Parathyroid adenoma (tissue), 2 donors: ENCODE measurements around the gene USF2.

Experiments
- H2AFZ ChIP-seq: fragments of 300-600 bp; sonication (generic); one replicate; pipeline ENCODE4 v1.7.0; 2017; ENCODE audit warnings: antibody characterized with exemption, mild to moderate bottlenecking
- H3K27ac ChIP-seq: fragments of 300-600 bp; sonication (generic); one replicate; pipeline ENCODE4 v1.7.0; 2017
- H3K27me3 ChIP-seq: fragments of 300-600 bp; sonication (generic); one replicate; pipeline ENCODE4 v1.7.0; 2017; ENCODE audit warnings: low read length; ENCODE audit not compliant: control insufficient read depth, insufficient read depth
- H3K36me3 ChIP-seq: fragments of 300-600 bp; sonication (generic); one replicate; pipeline ENCODE4 v1.7.0; 2017; ENCODE audit warnings: low read length; ENCODE audit not compliant: control insufficient read depth, insufficient read depth
- H3K4me1 ChIP-seq: fragments of 300-600 bp; sonication (generic); one replicate; pipeline ENCODE4 v1.7.0; 2017; ENCODE audit warnings: control low read depth
- H3K4me2 ChIP-seq: fragments of 300-600 bp; sonication (generic); one replicate; pipeline ENCODE4 v1.7.0; 2017; ENCODE audit warnings: low read length
- H3K4me3 ChIP-seq: fragments of 300-600 bp; sonication (generic); one replicate; pipeline ENCODE4 v1.7.0; 2017; ENCODE audit warnings: low read depth, low read length
- H3K79me2 ChIP-seq: fragments of 300-600 bp; sonication (generic); one replicate; pipeline ENCODE4 v1.7.0; 2017; ENCODE audit warnings: control low read depth
- H3K9ac ChIP-seq: fragments of 300-600 bp; sonication (generic); one replicate; pipeline ENCODE4 v1.7.0; 2017; ENCODE audit warnings: mild to moderate bottlenecking
- H3K9me3 ChIP-seq: fragments of 300-600 bp; sonication (generic); one replicate; pipeline ENCODE4 v1.7.0; 2017; ENCODE audit warnings: low read length; ENCODE audit not compliant: control insufficient read depth
- TF ChIP-seq, protein P1 (sequence below): fragments of 300-600 bp; sonication (generic); IDR thresholded peaks from one replicate; pipeline ENCODE4 v1.7.0; 2017; ENCODE audit warnings: antibody characterized with exemption, mild to moderate bottlenecking
- donor health status: primary hyperparathyroidism.

USF2 gene

DNA sequence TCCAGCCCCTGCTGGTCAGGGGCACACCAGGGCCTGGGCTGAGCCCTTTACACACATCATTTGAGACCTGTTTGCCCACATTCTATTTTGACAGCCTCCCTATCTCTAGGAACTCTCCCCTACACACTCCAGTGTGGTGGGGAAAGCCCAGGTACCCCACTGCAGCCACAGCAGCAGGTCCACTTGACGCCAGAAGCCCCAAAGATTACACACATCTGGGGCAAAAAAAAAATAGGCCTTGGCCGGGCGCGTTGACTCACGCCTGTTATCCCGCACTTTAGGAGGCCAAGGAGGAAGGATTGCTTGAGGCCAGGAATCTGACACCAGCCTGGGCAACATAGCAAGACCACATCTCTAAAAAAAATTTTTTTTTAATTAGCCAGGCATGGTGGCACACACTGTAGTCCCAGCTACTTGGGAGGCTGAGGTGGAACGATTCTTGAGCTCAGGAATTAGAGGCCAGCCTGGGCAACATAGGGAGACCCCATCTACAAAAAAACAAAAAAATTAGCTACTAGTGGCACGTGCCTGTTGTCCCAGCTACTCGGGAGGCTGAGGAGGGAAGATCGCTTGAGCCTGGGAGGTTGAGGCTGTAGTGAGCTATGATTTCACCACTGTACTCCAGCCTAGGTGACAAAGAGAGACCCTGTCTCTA, 42.2 kb downstream of the USF2 start:
- H3K27me3 ChIP-seq = no peaks in the 10 kb centered on the region
- no peaks in the 10 kb centered on the region for H3K9me3 ChIP-seq
- no peak overlapping the region for H2AFZ ChIP-seq
- H3K79me2 ChIP-seq = no peaks in the 10 kb centered on the region
- no peak overlapping the region for H3K9ac ChIP-seq
- H3K4me2 ChIP-seq = no peak overlapping the region
- H3K27ac ChIP-seq = no peak overlapping the region
- no peak overlapping the region for H3K4me3 ChIP-seq
- TF ChIP-seq, protein P1, sequence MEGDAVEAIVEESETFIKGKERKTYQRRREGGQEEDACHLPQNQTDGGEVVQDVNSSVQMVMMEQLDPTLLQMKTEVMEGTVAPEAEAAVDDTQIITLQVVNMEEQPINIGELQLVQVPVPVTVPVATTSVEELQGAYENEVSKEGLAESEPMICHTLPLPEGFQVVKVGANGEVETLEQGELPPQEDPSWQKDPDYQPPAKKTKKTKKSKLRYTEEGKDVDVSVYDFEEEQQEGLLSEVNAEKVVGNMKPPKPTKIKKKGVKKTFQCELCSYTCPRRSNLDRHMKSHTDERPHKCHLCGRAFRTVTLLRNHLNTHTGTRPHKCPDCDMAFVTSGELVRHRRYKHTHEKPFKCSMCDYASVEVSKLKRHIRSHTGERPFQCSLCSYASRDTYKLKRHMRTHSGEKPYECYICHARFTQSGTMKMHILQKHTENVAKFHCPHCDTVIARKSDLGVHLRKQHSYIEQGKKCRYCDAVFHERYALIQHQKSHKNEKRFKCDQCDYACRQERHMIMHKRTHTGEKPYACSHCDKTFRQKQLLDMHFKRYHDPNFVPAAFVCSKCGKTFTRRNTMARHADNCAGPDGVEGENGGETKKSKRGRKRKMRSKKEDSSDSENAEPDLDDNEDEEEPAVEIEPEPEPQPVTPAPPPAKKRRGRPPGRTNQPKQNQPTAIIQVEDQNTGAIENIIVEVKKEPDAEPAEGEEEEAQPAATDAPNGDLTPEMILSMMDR = no peak
- H3K4me1 ChIP-seq = no peaks in the 10 kb centered on the region
- no peaks in the 10 kb centered on the region for H3K36me3 ChIP-seq

DNA sequence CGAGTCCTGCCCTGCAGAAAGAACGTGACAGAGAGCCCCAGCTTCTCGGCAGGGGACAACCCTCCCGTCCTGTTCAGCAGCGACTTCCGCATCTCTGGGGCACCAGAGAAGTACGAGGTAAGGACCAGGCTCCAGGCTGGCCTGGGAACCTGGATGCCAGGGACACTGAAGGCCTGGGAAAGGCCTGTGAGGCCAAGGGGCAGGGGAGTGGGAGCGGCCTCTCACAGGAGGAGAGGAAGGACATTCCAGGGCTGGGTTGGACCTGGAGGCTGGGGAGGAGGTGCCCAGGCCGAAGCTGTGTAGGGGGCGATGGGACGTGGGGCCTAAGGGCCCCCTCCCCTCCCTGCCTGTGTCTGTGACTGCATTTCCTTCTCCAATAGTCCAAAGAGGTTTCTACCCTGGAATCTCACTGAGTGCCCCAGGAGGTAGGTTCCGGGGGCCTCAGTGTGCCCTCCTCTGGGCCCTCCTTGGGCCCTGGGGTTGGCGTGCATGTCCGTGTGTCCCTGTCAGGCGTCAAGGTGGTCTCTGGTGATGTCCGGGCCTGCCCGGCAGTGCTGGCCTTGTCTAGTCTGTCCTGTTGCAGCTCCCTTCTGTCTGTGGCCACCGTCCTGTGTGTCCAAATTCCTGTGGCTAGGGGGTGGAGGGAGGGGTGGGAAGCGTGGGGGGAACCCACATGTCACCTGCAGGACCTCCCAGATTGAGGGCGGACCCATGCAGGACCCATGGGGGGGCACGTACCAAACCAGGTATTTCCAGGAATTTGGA, 43.3 kb downstream of the USF2 start:
- Histone ChIP-seq H3K27ac (no peak overlapping the region), H3K27me3 (no peaks in the 10 kb centered on the region), H2AFZ (no peak overlapping the region), H3K9me3 (no peaks in the 10 kb centered on the region), H3K36me3 (no peaks in the 10 kb centered on the region), H3K9ac (no peak overlapping the region), H3K4me1 (no peaks in the 10 kb centered on the region), H3K4me2 (no peak overlapping the region), H3K79me2 (no peaks in the 10 kb centered on the region), H3K4me3 (no peak overlapping the region)
- TF ChIP-seq, protein P1 = no peak

DNA sequence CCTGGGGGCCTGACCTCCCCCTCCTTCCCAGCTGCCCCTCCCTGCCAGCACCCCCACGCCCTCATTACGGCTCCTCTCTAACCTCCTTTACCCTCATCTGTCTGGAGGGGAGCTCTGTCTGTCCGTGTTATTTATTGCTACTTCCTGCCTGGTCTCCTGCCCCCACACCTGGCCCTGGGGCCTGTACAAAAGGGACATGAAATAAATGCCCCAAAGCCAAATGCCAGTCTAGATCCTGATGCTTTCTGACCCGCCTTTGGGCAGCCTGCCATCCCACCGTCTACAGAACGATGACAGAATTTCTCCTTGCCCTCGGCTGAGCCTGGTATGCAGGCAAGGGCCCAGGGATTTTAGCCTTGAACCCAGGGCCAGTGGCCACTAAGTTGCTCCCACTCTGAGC, 44.8 kb downstream of the USF2 start:
- no peak overlapping the region for H3K9ac ChIP-seq

DNA sequence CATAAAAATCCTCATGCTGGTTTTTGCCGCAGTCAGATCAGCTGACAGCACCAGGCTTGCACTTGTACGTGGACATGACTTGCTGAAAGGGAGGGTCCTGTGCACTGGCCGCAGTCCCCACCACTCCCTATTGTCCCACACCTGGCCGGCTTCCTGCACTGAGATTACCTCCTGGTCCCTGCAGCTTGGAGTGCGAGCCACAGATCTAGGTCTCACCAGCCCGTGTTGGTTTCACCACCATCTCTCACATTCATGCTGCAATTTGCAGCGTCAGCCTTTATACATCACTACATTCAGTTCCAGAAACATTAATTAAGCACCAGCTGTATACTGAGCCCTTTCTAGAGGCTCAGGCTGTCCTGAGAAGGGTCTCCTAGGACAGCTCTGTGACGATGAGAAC, 45.3 kb downstream of the USF2 start:
- Histone ChIP-seq H3K4me1 (no peaks in the 10 kb centered on the region), H3K4me3 (no peak overlapping the region), H3K9ac (no peak overlapping the region), H3K79me2 (no peaks in the 10 kb centered on the region), H3K36me3 (no peaks in the 10 kb centered on the region), H3K4me2 (no peak overlapping the region), H2AFZ (no peak overlapping the region), H3K27ac (no peak overlapping the region), H3K9me3 (no peaks in the 10 kb centered on the region), H3K27me3 (no peaks in the 10 kb centered on the region)
- TF ChIP-seq, protein P1 = no peak

More for the DNA sequence above, 44.8 kb downstream of the USF2 start:
- no peak overlapping the region for H3K4me3 ChIP-seq
- no peak overlapping the region for H2AFZ ChIP-seq
- H3K79me2 ChIP-seq = no peaks in the 10 kb centered on the region
- no peaks in the 10 kb centered on the region for H3K4me1 ChIP-seq
- no peaks in the 10 kb centered on the region for H3K9me3 ChIP-seq
- no peak overlapping the region for H3K4me2 ChIP-seq
- no peaks in the 10 kb centered on the region for H3K36me3 ChIP-seq
- TF ChIP-seq, protein P1 = no peak
- H3K27ac ChIP-seq = no peak overlapping the region
- no peaks in the 10 kb centered on the region for H3K27me3 ChIP-seq
